ENCODE measurements around the gene C1QTNF12. TPM values are rescaled to one million over a fixed set of nuclear protein-coding genes. Genes with fewer than 3 reads are reported as not detected.

Gene C1QTNF12
- polyA plus RNA-seq, 1 donor from 2014 or later, result 0.74 TPM

GRCh38 chr1:1226566-1227362 is 19.8 kb downstream of the C1QTNF12 start:
- no peak for TF ChIP-seq MXI1 (conservative IDR thresholded peaks at IDR 0.05; ENCODE audit: poor library complexity, severe bottlenecking)
- TF ChIP-seq TAF1 (IDR thresholded peaks at IDR 0.05; ENCODE audit: low read depth), result no peak
- TF ChIP-seq EZH2 (IDR thresholded peaks at IDR 0.05; ENCODE audit: borderline replicate concordance, insufficient read depth, low read length, poor library complexity, severe bottlenecking), result no peak
- TF ChIP-seq, protein P1, sequence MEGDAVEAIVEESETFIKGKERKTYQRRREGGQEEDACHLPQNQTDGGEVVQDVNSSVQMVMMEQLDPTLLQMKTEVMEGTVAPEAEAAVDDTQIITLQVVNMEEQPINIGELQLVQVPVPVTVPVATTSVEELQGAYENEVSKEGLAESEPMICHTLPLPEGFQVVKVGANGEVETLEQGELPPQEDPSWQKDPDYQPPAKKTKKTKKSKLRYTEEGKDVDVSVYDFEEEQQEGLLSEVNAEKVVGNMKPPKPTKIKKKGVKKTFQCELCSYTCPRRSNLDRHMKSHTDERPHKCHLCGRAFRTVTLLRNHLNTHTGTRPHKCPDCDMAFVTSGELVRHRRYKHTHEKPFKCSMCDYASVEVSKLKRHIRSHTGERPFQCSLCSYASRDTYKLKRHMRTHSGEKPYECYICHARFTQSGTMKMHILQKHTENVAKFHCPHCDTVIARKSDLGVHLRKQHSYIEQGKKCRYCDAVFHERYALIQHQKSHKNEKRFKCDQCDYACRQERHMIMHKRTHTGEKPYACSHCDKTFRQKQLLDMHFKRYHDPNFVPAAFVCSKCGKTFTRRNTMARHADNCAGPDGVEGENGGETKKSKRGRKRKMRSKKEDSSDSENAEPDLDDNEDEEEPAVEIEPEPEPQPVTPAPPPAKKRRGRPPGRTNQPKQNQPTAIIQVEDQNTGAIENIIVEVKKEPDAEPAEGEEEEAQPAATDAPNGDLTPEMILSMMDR (IDR thresholded peaks at IDR 0.05; ENCODE audit: poor library complexity, severe bottlenecking), result no peak
- TF ChIP-seq, protein P2, sequence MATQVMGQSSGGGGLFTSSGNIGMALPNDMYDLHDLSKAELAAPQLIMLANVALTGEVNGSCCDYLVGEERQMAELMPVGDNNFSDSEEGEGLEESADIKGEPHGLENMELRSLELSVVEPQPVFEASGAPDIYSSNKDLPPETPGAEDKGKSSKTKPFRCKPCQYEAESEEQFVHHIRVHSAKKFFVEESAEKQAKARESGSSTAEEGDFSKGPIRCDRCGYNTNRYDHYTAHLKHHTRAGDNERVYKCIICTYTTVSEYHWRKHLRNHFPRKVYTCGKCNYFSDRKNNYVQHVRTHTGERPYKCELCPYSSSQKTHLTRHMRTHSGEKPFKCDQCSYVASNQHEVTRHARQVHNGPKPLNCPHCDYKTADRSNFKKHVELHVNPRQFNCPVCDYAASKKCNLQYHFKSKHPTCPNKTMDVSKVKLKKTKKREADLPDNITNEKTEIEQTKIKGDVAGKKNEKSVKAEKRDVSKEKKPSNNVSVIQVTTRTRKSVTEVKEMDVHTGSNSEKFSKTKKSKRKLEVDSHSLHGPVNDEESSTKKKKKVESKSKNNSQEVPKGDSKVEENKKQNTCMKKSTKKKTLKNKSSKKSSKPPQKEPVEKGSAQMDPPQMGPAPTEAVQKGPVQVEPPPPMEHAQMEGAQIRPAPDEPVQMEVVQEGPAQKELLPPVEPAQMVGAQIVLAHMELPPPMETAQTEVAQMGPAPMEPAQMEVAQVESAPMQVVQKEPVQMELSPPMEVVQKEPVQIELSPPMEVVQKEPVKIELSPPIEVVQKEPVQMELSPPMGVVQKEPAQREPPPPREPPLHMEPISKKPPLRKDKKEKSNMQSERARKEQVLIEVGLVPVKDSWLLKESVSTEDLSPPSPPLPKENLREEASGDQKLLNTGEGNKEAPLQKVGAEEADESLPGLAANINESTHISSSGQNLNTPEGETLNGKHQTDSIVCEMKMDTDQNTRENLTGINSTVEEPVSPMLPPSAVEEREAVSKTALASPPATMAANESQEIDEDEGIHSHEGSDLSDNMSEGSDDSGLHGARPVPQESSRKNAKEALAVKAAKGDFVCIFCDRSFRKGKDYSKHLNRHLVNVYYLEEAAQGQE (IDR thresholded peaks at IDR 0.05; ENCODE audit: borderline replicate concordance), result no peak
- TF ChIP-seq SMC3 (conservative IDR thresholded peaks at IDR 0.05; ENCODE audit: poor library complexity), result no peak
- no peak for TF ChIP-seq POLR2AphosphoS5 (IDR thresholded peaks at IDR 0.05)
- TF ChIP-seq RAD21 (conservative IDR thresholded peaks at IDR 0.05), result no peak
- no peak for TF ChIP-seq EP300 (conservative IDR thresholded peaks at IDR 0.05; ENCODE audit: poor library complexity, severe bottlenecking)
- H3K79me2 ChIP-seq (replicated peaks; ENCODE audit: insufficient read depth, low read length), result peaks cover 21% of the 10 kb centered on the region
- H3K9me3 ChIP-seq (ENCODE audit: low read length), result no peaks in the 10 kb centered on the region
- H3F3A ChIP-seq (ENCODE audit: insufficient read depth, low read length, poor library complexity, severe bottlenecking), result no peaks in the 10 kb centered on the region
- H3K27me3 ChIP-seq (ENCODE audit: insufficient read depth, low read depth, low read length), result no peaks in the 10 kb centered on the region
- no peak overlapping the region for H3K4me2 ChIP-seq (ENCODE audit: low read length)
- H3K9ac ChIP-seq (ENCODE audit: low read length), result no peak overlapping the region
- no peak overlapping the region for H3K27ac ChIP-seq (ENCODE audit: low read length)
- no peaks in the 10 kb centered on the region for H3K36me3 ChIP-seq (ENCODE audit: insufficient read depth, low read length)
- no peak overlapping the region for H3K4me3 ChIP-seq (ENCODE audit: low read length)
- H2AFZ ChIP-seq (ENCODE audit: low read depth, low read length), result no peak overlapping the region
- H3K9me2 ChIP-seq (ENCODE audit: insufficient read depth, low read length), result no peaks in the 10 kb centered on the region
- H4K20me1 ChIP-seq (ENCODE audit: insufficient read depth), result no peaks in the 10 kb centered on the region

DNA sequence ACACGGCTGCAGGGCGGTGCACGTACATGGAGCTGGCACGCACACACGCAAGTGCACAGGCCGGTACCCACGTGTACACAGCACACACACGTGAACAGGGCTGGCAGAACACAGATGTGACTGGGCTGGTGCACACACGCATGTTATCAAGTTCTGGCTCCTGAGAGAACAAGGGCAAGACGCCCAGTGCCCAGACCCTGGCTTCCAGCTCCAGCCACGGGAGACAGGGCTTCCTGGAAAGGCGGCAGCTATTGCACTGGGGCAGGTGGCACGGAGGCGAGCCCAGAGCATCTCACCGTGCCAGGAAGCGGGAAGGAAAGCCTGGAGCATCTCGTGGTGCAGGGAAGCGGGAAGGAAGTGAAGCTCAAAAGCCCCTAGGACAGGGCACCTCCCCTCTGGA is 20.6 kb downstream of the C1QTNF12 start:
- H2AFZ ChIP-seq (ENCODE audit: low read depth, low read length), result no peak overlapping the region
- TF ChIP-seq EZH2 (IDR thresholded peaks at IDR 0.05; ENCODE audit: borderline replicate concordance, insufficient read depth, low read length, poor library complexity, severe bottlenecking) (no peak), TAF1 (IDR thresholded peaks at IDR 0.05; ENCODE audit: low read depth) (no peak), MXI1 (conservative IDR thresholded peaks at IDR 0.05; ENCODE audit: poor library complexity, severe bottlenecking) (no peak), SMC3 (conservative IDR thresholded peaks at IDR 0.05; ENCODE audit: poor library complexity) (no peak), RAD21 (conservative IDR thresholded peaks at IDR 0.05) (no peak)
- TF ChIP-seq, protein P2 (IDR thresholded peaks at IDR 0.05; ENCODE audit: borderline replicate concordance), result no peak
- H3F3A ChIP-seq (ENCODE audit: insufficient read depth, low read length, poor library complexity, severe bottlenecking), result no peaks in the 10 kb centered on the region
- H4K20me1 ChIP-seq (ENCODE audit: insufficient read depth), result no peaks in the 10 kb centered on the region
- no peak overlapping the region for H3K27ac ChIP-seq (ENCODE audit: low read length)
- no peaks in the 10 kb centered on the region for H3K36me3 ChIP-seq (ENCODE audit: insufficient read depth, low read length)
- H3K4me2 ChIP-seq (ENCODE audit: low read length), result no peak overlapping the region
- no peaks in the 10 kb centered on the region for H3K9me2 ChIP-seq (ENCODE audit: insufficient read depth, low read length)
- no peaks in the 10 kb centered on the region for H3K27me3 ChIP-seq (ENCODE audit: insufficient read depth, low read depth, low read length)
- no peaks in the 10 kb centered on the region for H3K9me3 ChIP-seq (ENCODE audit: low read length)
- H3K79me2 ChIP-seq (replicated peaks; ENCODE audit: insufficient read depth, low read length), result peaks cover 18% of the 10 kb centered on the region
- no peak overlapping the region for H3K4me3 ChIP-seq (ENCODE audit: low read length)
- H3K9ac ChIP-seq (ENCODE audit: low read length), result no peak overlapping the region

All from neural cell (in vitro differentiated cells).